Measurements from ENCODE around the gene FUBP3.

- TF ChIP-seq GATA2 (IDR thresholded peaks at IDR 0.05; ENCODE audit: low read depth, low read length) (no peak), GATA3 (IDR thresholded peaks at IDR 0.05; ENCODE audit: low read depth, low read length) (no peak)
These were observed 71.8 kb downstream of the FUBP3 start for GRCh38 chr9:130651221-130651620.
